NCI-H1417 treated with DMSO at 0.1 percent for 48 hours (cell line): ENCODE results near the gene EIF4A3.
"Not testable (repeated sequence)": the region's sequence is repeated elsewhere in the genome, so short reads cannot be mapped to it uniquely, and the experiment has no call there.

Source experiments
- DNase-seq: peaks from one replicate; lab custom pipeline; 2025; lab: John Stamatoyannopoulos, UW

Gene EIF4A3

DNA sequence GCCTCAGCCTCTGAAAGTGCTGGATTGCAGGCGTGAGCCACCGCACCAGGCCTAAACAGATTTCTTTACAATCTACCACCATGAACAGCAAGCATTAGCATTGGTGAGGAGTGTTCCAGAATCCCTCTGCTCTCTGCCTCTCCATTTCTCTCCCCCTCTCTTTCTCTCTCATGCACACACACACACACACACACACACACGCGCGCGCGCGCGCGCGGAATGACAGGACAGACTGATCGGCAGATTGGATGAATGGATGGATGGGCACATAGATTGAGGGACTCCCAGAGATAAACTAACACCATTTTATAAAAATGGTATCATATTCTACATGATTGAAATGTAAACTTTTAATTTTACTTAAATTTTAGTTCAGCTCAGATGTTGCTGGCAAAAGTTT is 26.2 kb upstream of the EIF4A3 start:
- no peak for DNase-seq

- no peak for DNase-seq
Observed at GRCh38 chr17:80171681-80172080, 24.8 kb upstream of the EIF4A3 start.

DNA sequence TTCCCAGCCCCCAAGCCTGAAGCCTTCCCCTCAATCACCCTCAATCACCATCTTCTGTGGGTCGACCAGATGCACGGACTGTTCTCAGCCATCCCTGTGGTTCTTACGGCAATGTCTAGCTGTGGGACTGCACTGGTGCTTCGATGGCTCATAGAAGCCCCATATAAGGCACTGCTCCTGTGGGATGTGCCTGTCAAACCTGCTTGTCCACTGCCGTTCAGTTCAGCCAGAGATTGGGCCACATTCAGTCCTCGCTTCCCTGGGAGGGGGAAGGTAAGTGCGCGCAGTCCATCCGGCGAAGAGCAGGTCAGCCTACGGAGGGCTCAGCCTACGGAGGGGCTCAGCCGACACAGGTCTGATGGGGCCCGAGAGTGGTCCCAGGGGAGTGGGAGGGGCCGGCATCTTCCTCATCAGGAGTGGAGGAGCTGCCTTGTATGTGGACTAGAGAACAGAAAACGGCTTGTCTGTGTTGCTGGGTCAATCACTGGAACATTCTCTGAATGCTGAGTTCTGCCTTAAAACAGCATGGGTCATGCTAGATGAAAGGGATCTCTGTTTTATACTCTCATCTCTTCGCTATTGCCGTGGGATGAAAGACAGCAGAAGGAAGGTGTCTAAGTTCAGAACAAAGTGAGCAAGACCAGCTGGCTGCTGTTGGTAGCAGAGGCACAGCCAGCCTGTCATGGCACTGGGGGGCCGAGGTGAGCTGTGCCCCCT is 23.0 kb upstream of the EIF4A3 start, which contains the start of gene CARD14:
Gene CARD14 (plus strand): TSS at position 247 of the 717 bp plus-strand sequence. CDS start 11,409 bp downstream, outside the sequence.
- DNase-seq = no peak

GRCh38 chr17:80169107-80169506 is 22.2 kb upstream of the EIF4A3 start:
- DNase-seq = no peak

GRCh38 chr17:80168371-80168770 is 21.4 kb upstream of the EIF4A3 start:
- no peak for DNase-seq

GRCh38 chr17:80166446-80166845 is 19.5 kb upstream of the EIF4A3 start:
- DNase-seq = no peak

DNA sequence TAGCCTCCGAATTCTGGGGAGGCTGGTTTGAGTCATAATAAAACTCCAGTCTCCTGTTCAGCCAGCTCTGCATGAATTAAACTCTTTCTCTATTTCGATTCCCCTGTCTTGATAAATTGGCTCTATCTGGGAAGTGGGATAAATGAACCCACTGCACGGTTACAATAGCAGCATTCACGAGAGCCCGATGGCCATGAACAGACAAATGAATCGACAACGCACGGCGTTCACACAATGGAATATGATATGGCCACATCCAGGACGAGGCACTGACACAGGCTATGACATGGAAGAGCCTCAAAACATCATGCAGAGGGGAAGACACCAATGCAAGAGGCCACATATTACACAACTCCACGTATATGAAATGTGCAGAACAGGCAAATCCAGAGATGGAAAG is 17.3 kb upstream of the EIF4A3 start:
- no peak for DNase-seq

GRCh38 chr17:80163336-80163735 is 16.4 kb upstream of the EIF4A3 start:
- no peak for DNase-seq

- DNase-seq = no peak
Observed at GRCh38 chr17:80160536-80160935, 13.6 kb upstream of the EIF4A3 start.

DNA sequence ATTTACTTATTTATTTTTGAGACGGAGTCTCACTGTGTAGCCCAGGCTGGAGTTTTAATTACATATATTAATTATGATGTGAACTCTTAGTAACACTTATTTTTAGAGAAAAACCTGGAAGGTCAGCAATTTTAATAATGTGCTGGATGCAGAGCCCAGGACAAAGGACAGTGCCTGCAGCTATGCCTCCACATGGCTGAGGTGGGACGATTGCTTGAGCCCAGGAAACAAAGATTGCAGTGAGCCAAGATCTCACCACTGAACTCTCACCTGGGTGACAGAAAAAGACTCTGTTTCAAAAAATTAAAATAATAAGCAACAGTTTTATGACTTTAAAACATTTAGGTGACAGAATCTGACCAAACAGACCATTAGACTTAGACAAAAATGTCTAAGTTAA is 11.9 kb upstream of the EIF4A3 start:
- no peak for DNase-seq

GRCh38 chr17:80155600-80155999 is 8.7 kb upstream of the EIF4A3 start:
- not testable (repeated sequence) for DNase-seq

DNA sequence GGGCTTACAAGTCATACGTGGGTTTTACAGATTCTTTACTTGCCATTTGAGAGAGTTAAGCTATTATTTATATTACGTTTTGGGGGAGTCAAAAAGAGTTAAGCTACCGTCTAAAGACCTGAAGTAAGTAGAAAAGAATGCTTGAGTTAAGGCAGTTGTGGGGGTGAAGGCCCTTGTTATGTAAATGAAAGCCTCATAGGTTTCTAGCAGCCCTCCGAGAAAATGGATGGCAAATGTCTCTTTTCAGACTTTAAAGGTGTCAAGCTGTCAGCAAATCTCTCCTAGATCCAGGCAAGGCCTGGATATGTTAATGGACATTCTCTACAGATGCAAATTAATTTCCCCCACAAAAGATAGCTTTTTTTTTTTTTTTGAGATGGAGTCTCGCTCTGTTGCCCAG is 7.2 kb upstream of the EIF4A3 start:
- DNase-seq = no peak

- DNase-seq = no peak
Observed at GRCh38 chr17:80153004-80153403, 6.1 kb upstream of the EIF4A3 start.

GRCh38 chr17:80152081-80152702 is 5.3 kb upstream of the EIF4A3 start:
- no peak for DNase-seq

DNA sequence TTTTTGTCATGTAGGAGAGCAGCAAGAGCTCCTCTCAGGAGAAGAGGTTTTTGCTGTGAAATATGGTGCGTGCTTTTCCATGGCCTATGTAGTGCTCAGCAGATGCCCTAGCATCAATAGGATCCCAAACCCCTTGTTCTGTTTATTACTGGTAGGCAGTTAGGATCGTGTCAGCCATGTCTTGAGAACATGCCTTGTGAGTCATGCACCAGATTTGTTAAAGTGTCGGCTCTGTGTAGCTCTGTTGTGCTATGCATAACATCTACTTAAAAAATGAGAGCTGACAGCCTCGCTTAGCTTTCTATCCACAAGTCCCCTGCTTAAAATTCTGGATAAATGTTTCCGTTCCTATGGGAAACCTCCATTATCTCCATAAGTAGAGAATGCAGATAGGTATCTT is 4.4 kb upstream of the EIF4A3 start:
- DNase-seq = no peak

DNA sequence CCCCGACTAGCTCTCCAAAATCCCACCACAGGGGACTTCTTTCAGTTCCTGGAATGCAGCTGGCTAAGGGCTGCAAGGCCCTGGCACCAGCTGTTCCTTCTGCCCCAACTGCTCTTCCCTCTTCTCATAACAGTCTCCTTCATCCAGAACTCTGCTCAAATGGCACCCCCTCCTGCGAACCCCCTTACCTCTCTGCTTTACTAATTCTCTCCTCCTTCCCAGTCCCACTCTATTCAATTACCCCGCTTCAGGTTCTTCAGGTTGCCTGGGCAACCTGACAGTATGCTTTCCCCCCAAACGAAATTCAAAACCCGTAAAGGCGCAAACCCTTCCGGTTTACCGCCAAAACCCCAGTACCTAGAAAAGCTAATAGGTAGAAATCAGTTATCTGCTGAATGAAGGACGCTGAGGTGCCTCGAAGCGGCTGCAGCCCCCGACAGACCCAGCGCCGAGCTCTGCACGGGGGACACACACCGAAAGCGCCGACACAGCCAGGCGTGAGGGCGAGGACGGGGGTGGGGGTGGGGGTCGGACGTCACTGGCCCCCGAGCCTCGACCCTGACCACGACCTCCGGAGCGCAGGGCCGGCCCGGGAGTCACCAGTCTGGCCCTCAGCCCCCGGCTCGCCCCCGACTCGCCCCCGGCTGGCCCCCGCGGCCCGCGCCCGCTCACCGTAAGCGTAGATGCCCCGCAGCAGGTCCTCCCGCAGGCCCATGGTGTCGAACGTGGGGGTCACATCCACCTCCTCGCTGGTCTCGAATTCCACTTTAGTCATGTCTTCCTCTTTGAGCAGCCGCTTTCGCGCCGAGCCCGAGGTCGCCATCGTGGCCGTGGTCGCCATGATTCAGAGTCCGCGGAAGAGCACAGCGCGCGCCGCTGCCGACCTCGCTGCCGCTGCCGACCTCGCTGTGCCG is 550 bp downstream of the EIF4A3 start:
- no peak for DNase-seq

DNA sequence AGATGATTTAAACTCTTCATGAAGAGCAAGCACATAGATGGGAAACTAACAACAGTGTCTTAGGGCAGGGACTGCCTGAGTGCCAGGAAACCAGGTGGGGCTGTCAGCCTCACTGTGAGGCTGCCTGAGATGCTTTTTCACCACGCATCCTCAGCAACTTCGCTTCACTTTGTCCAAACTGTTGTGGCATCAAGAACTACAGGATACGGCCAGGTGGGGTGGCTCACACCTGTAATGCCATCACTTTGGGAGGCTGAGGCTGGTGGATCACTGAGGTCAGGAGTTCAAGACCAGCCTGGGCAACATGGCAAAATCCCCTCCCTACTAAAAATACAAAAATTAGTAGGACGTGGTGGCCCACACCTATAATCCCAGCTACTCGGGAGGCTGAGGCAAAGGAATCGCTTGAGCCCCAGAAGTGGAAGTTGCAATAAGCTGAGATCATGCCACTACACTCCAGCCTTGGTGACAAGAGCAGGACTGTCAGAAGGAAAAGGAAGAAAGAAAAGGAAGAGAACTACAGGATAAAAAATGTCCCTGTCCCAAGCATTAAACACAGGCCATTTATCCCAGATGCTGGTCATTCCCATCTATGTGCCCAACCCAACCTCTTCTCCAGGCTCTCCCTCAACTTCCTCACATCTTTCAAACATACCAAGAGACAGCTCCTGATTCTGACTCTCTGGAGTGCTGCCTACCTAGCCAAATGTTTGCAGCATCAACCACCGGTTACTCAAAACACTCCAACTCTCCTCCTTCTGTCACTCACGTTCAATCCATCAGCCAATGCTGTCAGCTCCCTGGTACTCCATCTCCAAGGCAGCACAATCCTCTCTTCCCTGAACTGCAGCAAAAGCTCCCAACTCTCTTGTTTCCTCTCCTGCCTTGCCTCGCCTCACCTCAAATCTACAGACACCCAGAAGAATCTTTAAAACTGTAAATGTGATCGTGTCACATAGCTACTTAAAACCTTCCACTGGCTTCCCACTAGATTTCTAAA is 1.6 kb downstream of the EIF4A3 start:
- DNase-seq = no peak

GRCh38 chr17:80142929-80143328 is 4.0 kb downstream of the EIF4A3 start:
- DNase-seq = no peak

DNA sequence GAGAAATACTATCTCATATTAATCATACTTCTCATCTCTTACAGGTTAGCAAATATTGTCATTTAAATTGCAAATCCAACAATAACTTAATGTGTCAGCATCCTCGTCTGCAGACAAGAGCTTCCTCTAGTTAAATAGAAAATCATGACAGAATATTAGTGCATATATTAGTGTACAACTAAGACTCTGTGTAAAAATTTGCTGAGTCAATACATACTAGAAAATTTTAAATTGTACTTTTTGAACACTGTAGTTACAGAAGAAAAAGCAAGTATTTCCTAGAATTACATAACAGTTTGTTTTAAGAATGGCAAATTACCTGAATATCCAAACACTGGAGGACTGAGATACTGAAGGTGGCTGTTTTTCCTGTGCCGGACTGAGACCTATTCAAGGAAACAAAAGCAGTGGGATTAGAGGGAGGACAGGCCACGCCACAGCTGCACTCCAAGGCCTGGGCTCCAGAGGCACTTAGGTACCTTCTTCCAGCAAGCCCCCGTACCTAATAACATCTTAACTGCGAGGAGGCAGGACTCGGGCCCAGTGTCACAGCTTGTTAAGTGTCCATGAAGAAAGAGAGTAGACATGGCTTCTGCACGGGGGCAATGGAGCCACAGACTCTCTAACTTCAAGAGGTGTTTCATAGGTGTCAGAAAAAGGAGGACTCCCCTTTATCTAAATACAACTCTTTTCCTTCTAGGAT is 5.3 kb downstream of the EIF4A3 start:
- DNase-seq = no peak

DNA sequence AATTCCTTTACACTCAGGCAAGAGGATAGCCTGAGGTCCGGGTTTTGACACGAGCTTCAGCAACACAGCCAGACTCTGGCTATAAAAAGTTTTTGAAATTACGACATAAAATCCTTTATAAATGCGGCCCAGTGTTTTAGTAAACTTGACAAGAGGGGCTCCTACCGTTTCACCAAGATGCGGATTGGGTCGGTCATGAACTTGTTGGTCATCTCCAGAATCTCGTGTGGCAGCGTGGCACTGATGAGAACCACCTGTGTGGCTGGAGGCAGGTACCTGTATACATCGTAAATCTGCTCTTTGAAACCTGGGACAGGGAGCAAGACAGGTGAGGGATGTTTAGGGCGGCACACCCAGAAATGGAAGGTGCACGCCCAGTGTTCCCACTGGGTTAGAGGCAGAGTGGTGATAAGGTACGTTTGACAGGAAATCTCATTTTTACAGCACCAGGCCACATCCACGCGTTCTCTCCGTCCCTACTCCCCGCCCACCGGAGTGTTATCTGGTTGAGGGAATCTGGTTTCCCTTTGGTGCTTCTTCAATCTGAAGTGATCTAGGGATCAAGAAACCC is 8.0 kb downstream of the EIF4A3 start:
- DNase-seq = no peak

GRCh38 chr17:80137131-80137530 is 9.8 kb downstream of the EIF4A3 start:
- no peak for DNase-seq
